Hepatocyte (in vitro differentiated cells): ENCODE results near the gene LHX3. TPM values are rescaled to one million over a fixed set of nuclear protein-coding genes. Genes with fewer than 3 reads are reported as not detected.

ENCODE experiments used
- DNase-seq: peaks from one replicate; pipeline ENCODE4 v3.0.0-alpha.2; 2016; ENCODE audit warnings: low spot score
- H2AFZ ChIP-seq: fragments of 200-600 bp; sonication (generic); 2 replicates; pipeline ENCODE4 v1.6.0; 2016; ENCODE audit warnings: antibody characterized with exemption, mild to moderate bottlenecking
- H3K27ac ChIP-seq: fragments of 200-600 bp; sonication (generic); 2 replicates; pipeline ENCODE4 v1.5.1; 2016; ENCODE audit warnings: mild to moderate bottlenecking
- H3K27me3 ChIP-seq: fragments of 200-600 bp; sonication (generic); 2 replicates; pipeline ENCODE4 v1.6.1; 2016
- H3K36me3 ChIP-seq: fragments of 200-600 bp; sonication (generic); replicated peaks from 2 replicates; pipeline ENCODE4 v1.5.1; 2016; ENCODE audit warnings: low read depth; ENCODE audit not compliant: insufficient read depth
- H3K4me1 ChIP-seq: fragments of 200-600 bp; sonication (generic); 2 replicates; pipeline ENCODE4 v1.5.1; 2016; ENCODE audit warnings: mild to moderate bottlenecking, moderate library complexity; ENCODE audit not compliant: insufficient read depth
- H3K4me2 ChIP-seq: fragments of 200-600 bp; sonication (generic); 2 replicates; pipeline ENCODE4 v1.6.0; 2016
- H3K4me3 ChIP-seq: fragments of 200-600 bp; sonication (generic); 2 replicates; pipeline ENCODE4 v1.5.1; 2016; ENCODE audit warnings: mild to moderate bottlenecking
- H3K79me2 ChIP-seq: fragments of 200-600 bp; sonication (generic); 2 replicates; pipeline ENCODE4 v1.6.0; 2017; ENCODE audit warnings: mild to moderate bottlenecking
- H3K9me2 ChIP-seq: fragments of 200-600 bp; sonication (generic); replicated peaks from 2 replicates; pipeline ENCODE4 v1.6.0; 2017; ENCODE audit warnings: mild to moderate bottlenecking; ENCODE audit not compliant: insufficient read depth
- H3K9me3 ChIP-seq: fragments of 200-600 bp; sonication (generic); 2 replicates; pipeline ENCODE4 v1.5.1; 2016; ENCODE audit warnings: low read depth, mild to moderate bottlenecking
- H4K20me1 ChIP-seq: fragments of 200-600 bp; sonication (generic); 2 replicates; pipeline ENCODE4 v1.6.0; 2016; ENCODE audit warnings: mild to moderate bottlenecking; ENCODE audit not compliant: insufficient read depth, poor library complexity, severe bottlenecking
- EZH2 ChIP-seq: fragments of 200-600 bp; sonication (generic); IDR thresholded peaks from 2 replicates; pipeline ENCODE4 v1.6.1; 2016; ENCODE audit warnings: antibody characterized with exemption, mild to moderate bottlenecking, borderline replicate concordance
- EZH2phosphoT487 ChIP-seq: fragments of 200-600 bp; sonication (generic); IDR thresholded peaks from one replicate; pipeline ENCODE4 v1.6.1; 2018; ENCODE audit warnings: antibody characterized with exemption, mild to moderate bottlenecking, low read depth, moderate library complexity; ENCODE audit not compliant: unreplicated experiment, severe bottlenecking
- WGBS: methylation state at CpG from one replicate; pipeline ENCODE4 v1.1.6; 2016; ENCODE audit warnings: low lambda C conversion rate; ENCODE audit errors: missing lambda C conversion rate; 5-methylcytosine and 5-hydroxymethylcytosine counted together
- polyA plus RNA-seq: library from polyadenylated mRNA; unstranded; fragments of >200 nt; fragmentation: Nextera tagmentation; extraction: Ambion mirVana; gene quantifications from 2 replicates; pipeline ENCODE4 v1.2.1, GENCODE V29; 2016
- total RNA-seq: library from RNA; depleted of rRNA; stranded (reverse); fragments of >200 nt; gene quantifications from 2 replicates; pipeline ENCODE4 v1.2.3, GENCODE V29; 2014
- TF ChIP-seq, protein P1 (sequence below): fragments of 200-600 bp; sonication (generic); IDR thresholded peaks from 2 replicates; pipeline ENCODE4 v1.5.1; 2016; ENCODE audit warnings: antibody characterized with exemption, mild to moderate bottlenecking; ENCODE audit not compliant: poor library complexity

LHX3 gene
- total and polyA plus RNA-seq, 2 experiments from 2014 or later: not detected

DNA sequence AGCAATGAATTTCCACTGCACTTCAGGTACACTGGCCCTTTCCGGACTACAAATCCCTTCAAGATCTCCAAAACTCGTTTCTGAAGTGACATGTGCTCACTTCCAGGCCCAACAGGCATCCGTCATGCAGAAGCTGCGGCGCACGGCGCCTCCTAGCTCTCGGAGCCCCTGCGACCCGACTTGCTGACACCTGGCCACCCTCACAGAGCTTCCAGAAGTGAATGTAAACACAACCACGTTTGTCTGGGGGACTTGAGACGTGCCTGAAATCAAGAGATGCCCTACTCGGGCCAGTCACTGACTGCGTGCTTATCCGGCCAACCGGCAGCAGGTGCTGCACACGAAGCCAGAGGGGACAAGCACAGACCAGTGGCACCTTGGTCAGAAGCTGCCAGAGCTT, 4.9 kb upstream of the LHX3 start:
- H3K27me3 ChIP-seq: peaks cover 9% of the 10 kb centered on the region
- peaks cover 3% of the 10 kb centered on the region for H3K36me3 ChIP-seq
- no peak overlapping the region for H3K27ac ChIP-seq
- H3K4me1 ChIP-seq: no peaks in the 10 kb centered on the region
- H3K9me3 ChIP-seq: no peaks in the 10 kb centered on the region
- no peaks in the 10 kb centered on the region for H3K9me2 ChIP-seq
- no peak for TF ChIP-seq EZH2phosphoT487
- TF ChIP-seq, protein P1, sequence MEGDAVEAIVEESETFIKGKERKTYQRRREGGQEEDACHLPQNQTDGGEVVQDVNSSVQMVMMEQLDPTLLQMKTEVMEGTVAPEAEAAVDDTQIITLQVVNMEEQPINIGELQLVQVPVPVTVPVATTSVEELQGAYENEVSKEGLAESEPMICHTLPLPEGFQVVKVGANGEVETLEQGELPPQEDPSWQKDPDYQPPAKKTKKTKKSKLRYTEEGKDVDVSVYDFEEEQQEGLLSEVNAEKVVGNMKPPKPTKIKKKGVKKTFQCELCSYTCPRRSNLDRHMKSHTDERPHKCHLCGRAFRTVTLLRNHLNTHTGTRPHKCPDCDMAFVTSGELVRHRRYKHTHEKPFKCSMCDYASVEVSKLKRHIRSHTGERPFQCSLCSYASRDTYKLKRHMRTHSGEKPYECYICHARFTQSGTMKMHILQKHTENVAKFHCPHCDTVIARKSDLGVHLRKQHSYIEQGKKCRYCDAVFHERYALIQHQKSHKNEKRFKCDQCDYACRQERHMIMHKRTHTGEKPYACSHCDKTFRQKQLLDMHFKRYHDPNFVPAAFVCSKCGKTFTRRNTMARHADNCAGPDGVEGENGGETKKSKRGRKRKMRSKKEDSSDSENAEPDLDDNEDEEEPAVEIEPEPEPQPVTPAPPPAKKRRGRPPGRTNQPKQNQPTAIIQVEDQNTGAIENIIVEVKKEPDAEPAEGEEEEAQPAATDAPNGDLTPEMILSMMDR: no peak
- no peak for TF ChIP-seq EZH2
- no peak overlapping the region for H3K4me2 ChIP-seq
- H3K4me3 ChIP-seq: no peak overlapping the region
- peaks cover 12% of the 10 kb centered on the region for H4K20me1 ChIP-seq
- DNase-seq: no peak
- H2AFZ ChIP-seq: no peak overlapping the region
- WGBS: 83% methylated on average over 17 of the region's 17 CpGs
- no peaks in the 10 kb centered on the region for H3K79me2 ChIP-seq

DNA sequence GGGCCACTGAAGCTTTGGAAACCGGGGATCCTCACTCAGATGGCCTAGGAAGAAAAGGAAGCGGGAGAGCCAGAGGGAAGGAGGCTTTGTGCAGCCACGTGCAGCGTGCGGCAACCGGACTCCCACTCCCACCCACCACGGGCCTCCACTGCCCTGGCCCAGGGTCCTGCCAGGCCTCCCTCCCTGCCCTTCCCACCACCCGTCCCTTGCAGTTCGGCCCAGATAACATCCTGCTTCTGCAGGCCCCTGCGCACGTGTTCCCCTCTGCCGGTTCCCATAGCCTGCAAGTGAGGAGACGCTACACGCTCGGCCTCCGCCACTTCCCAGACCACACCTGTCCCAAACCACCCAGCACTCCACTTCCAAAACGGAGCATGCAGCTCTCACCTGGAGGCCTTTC, 4.3 kb upstream of the LHX3 start:
- H3K27me3 ChIP-seq: peaks cover 14% of the 10 kb centered on the region
- no peaks in the 10 kb centered on the region for H3K4me1 ChIP-seq
- TF ChIP-seq, protein P1: no peak
- TF ChIP-seq EZH2 (no peak), EZH2phosphoT487 (no peak)
- no peaks in the 10 kb centered on the region for H3K9me3 ChIP-seq
- no peak for DNase-seq
- no peak overlapping the region for H3K4me3 ChIP-seq
- WGBS: over 99% methylated on average over 15 of the region's 17 CpGs
- peaks cover 12% of the 10 kb centered on the region for H4K20me1 ChIP-seq
- H3K36me3 ChIP-seq: no peaks in the 10 kb centered on the region
- H3K79me2 ChIP-seq: no peaks in the 10 kb centered on the region
- H2AFZ ChIP-seq: no peak overlapping the region
- H3K9me2 ChIP-seq: no peaks in the 10 kb centered on the region
- no peak overlapping the region for H3K27ac ChIP-seq
- H3K4me2 ChIP-seq: no peak overlapping the region

DNA sequence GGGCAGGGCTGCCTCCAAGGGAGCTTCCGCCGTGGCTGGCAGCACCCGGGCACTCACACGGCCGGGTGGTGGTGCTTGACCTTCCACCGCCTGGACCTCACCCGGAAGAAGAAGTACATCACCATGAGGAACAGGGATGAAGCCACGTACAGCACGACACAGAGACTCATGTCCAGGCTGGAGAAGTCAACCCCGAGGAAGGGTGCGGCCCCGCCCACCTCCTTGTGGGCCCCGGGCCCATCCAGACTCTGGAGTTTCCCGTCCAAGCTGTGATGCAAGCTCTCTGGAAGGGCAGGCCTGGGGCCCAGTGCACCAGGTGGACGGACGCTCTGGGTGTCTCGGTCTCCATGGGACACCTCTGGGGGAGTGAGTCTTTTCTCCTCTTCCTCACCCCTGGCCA, 3.7 kb upstream of the LHX3 start:
- TF ChIP-seq, protein P1: no peak
- TF ChIP-seq EZH2 (no peak), EZH2phosphoT487 (no peak)
- H3K27me3 ChIP-seq: peaks cover 20% of the 10 kb centered on the region
- no peaks in the 10 kb centered on the region for H3K4me1 ChIP-seq
- H2AFZ ChIP-seq: no peak overlapping the region
- H3K27ac ChIP-seq: no peak overlapping the region
- H3K9me3 ChIP-seq: no peaks in the 10 kb centered on the region
- no peaks in the 10 kb centered on the region for H3K9me2 ChIP-seq
- DNase-seq: no peak
- no peak overlapping the region for H3K4me3 ChIP-seq
- no peaks in the 10 kb centered on the region for H3K79me2 ChIP-seq
- no peaks in the 10 kb centered on the region for H3K36me3 ChIP-seq
- no peak overlapping the region for H3K4me2 ChIP-seq
- WGBS: 94% methylated on average over 17 of the region's 17 CpGs
- peaks cover 12% of the 10 kb centered on the region for H4K20me1 ChIP-seq

DNA sequence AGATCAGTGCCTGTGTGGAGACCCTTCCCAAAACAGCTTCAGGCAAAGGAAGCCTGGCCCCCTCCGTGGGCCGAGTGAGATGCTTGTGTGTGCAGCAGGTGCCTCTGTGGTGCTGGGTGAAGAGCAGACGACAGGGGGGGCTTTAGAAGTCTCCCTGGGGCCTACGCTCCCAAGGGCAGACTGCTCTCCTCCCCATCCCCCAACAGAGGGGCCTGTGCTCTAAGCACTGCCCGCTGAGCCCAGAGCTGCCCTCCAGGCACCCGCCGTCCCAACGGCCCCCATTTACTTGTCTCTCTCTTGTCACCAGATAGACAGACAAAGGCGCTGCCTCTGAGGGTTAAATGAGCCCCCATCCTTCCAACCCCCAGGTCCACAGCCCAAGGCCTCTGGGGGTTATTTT, 2.7 kb upstream of the LHX3 start:
- Histone ChIP-seq H3K27me3 (peaks cover 27% of the 10 kb centered on the region), H2AFZ (no peak overlapping the region), H3K79me2 (no peaks in the 10 kb centered on the region), H4K20me1 (peaks cover 12% of the 10 kb centered on the region), H3K4me3 (no peak overlapping the region), H3K36me3 (no peaks in the 10 kb centered on the region), H3K4me1 (no peaks in the 10 kb centered on the region), H3K27ac (no peak overlapping the region), H3K9me3 (no peaks in the 10 kb centered on the region), H3K9me2 (no peaks in the 10 kb centered on the region), H3K4me2 (no peak overlapping the region)
- DNase-seq: no peak
- WGBS: 85% methylated on average over 9 of the region's 9 CpGs
- TF ChIP-seq, protein P1: no peak
- no peak for TF ChIP-seq EZH2phosphoT487
- no peak for TF ChIP-seq EZH2
